Right lobe of liver (tissue), 4 donors: ENCODE measurements around the gene COL18A1.

Experiments
- CTCF ChIP-seq, 4 donors: fragments of 200-600 bp in 3 of 4; fragments of 450-650 bp in 1 of 4; IDR thresholded peaks; one replicate each; pipeline versions ENCODE4 v1.5.1 to v1.8.0; 2016 to 2022; ENCODE audit warnings: antibody characterized with exemption in 4 of 4, mild to moderate bottlenecking in 2 of 4
- POLR2A ChIP-seq: fragments of 450-650 bp; IDR thresholded peaks from one replicate; pipeline ENCODE4 v1.6.1; 2017; ENCODE audit warnings: antibody characterized with exemption, mild to moderate bottlenecking
- donor health status: DM: no; HTN: no; CAD: no.
- donor health status: DM: no; HTN: no; CAD: no.
- donor health status: DM: no; HTN: yes; CAD: no.

GRCh38 chr21:45509566-45510465 is 104.9 kb downstream of the COL18A1 start:
- TF ChIP-seq CTCF (IDR thresholded peaks at IDR 0.05) = no peak
- TF ChIP-seq POLR2A = no peak
